Progenitor cell of endocrine pancreas (in vitro differentiated cells): ENCODE data around the gene CHIC2. TPM values are rescaled to one million over a fixed set of nuclear protein-coding genes. Genes with fewer than 3 reads are reported as not detected.
"Not testable (repeated sequence)": the region's sequence is repeated elsewhere in the genome, so short reads cannot be mapped to it uniquely, and the experiment has no call there.

Experiments
- DNase-seq: peaks from one replicate; pipeline ENCODE4 v3.0.0; 2021; ENCODE audit warnings: low spot score; ENCODE audit not compliant: unreplicated experiment
- H3K27ac Mint-ChIP-seq: 2 replicates; pipeline ENCODE4 v1.8.0; 2021; ENCODE audit warnings: mild to moderate bottlenecking, moderate library complexity, mixed read lengths
- H3K27me3 Mint-ChIP-seq: 2 replicates; pipeline ENCODE4 v1.8.0; 2021; ENCODE audit warnings: mixed read lengths
- H3K36me3 Mint-ChIP-seq: 2 replicates; pipeline ENCODE4 v1.8.0; 2022; ENCODE audit warnings: mixed read lengths; ENCODE audit not compliant: insufficient read depth
- H3K4me1 Mint-ChIP-seq: 2 replicates; pipeline ENCODE4 v1.8.0; 2021; ENCODE audit warnings: low read depth, mixed read lengths
- H3K4me3 Mint-ChIP-seq: 2 replicates; pipeline ENCODE4 v1.8.0; 2021; ENCODE audit warnings: low read depth, mild to moderate bottlenecking, moderate library complexity, mixed read lengths
- H3K9me3 Mint-ChIP-seq: 2 replicates; pipeline ENCODE4 v1.8.0; 2021; ENCODE audit warnings: low read depth, mixed read lengths
- long read RNA-seq: library from polyadenylated mRNA; unstranded; transcript quantifications from one replicate; pipeline ENCODE4 v2.0.0, GENCODE V29; 2020
- total RNA-seq: library from RNA; stranded (reverse); gene quantifications from 2 replicates; pipeline ENCODE4 v1.2.1, GENCODE V29; 2021
- TF ChIP-seq, protein P1 (sequence below): fragments of 200-600 bp; sonication (generic); IDR thresholded peaks from one replicate; pipeline ENCODE4 v1.5.0; 2021; ENCODE audit warnings: antibody characterized with exemption, mild to moderate bottlenecking; ENCODE audit not compliant: unreplicated experiment

CHIC2 gene
- 15.6 and 15.9 TPM in 2 replicates for total RNA-seq
- long read RNA-seq, transcript CHIC2-201 (6 exons, 1,194 nt) = major isoform, 26 of 39 reads
- long read RNA-seq, partial matches to known transcripts = 7 of 39 reads
- long read RNA-seq, other reads (novel, unspliced or antisense) = 3 of 39 reads

DNA sequence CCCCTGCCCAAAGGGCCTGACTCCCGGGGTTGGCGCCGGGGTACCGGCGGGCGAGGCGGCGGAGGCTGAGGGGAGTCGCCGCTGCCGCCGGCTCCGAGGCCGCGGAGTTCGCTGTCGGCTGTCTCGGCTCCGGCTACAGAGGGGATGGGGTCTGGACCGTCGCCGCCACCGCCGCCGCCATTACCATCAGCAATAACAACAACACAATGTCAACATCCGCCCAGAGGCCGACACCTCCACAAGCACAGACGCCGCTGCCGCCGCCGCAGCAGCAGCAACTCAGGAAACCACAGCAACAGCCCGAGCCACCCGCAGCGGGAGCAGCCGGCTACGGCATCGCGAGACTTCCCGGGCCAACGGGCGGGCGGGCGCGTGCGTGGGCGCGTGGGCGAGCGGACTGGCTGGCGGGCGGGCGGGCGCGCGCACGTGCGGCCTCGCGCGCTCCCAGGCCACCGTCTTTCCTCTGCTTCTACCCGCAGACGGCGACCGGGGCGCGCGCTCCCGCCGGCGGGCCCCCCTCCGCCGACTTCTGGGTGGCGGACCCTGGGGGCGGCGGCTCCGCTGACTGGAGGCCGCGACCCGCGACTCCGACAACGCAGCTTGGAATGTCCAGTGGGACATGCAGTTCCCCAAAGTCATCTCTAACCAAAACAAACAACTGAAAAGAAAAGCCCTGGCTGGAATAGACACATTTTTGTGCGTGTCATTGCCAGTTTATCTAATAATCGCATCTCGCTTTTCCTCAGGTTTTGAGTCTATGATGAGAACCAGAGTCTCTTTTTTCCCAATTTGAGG, at the start of gene CHIC2:
TSS of gene CHIC2 (minus strand) at position 289 of the 795 bp plus-strand sequence. CDS start 305 bp downstream, outside the sequence.
- Mint-ChIP-seq H3K4me1 (peaks cover 22% of the 10 kb centered on the region), H3K27ac (peak within 1 kb of the TSS; percentile 95), H3K36me3 (no peaks in the 10 kb centered on the region), H3K9me3 (no peaks in the 10 kb centered on the region), H3K4me3 (peak within 1 kb of the TSS; percentile 91), H3K27me3 (peaks cover 12% of the 10 kb centered on the region)
- TF ChIP-seq, protein P1, sequence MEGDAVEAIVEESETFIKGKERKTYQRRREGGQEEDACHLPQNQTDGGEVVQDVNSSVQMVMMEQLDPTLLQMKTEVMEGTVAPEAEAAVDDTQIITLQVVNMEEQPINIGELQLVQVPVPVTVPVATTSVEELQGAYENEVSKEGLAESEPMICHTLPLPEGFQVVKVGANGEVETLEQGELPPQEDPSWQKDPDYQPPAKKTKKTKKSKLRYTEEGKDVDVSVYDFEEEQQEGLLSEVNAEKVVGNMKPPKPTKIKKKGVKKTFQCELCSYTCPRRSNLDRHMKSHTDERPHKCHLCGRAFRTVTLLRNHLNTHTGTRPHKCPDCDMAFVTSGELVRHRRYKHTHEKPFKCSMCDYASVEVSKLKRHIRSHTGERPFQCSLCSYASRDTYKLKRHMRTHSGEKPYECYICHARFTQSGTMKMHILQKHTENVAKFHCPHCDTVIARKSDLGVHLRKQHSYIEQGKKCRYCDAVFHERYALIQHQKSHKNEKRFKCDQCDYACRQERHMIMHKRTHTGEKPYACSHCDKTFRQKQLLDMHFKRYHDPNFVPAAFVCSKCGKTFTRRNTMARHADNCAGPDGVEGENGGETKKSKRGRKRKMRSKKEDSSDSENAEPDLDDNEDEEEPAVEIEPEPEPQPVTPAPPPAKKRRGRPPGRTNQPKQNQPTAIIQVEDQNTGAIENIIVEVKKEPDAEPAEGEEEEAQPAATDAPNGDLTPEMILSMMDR = no peak
- peak; percentile 89 for DNase-seq

DNA sequence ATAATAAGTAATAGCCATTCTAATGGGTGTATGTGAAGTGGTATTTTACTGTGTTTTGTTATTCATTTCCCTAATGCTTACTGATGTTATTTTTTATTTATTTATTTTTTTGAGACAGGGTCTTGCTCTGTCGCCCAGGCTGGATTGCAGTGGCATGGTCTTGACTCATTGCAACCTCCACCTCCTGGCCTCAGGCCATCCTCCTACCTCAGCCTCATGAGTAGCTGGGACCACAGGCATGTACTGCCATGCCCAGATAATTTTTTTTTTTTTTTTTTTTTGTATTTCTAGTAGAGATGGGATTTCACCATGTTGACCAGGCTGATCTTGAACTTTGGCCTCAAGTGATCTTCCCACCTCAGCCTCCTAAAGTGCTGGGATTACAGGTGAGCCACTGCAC, 48.8 kb upstream of the CHIC2 start:
- H3K27me3 Mint-ChIP-seq = peaks cover 61% of the 10 kb centered on the region
- not testable (repeated sequence) for H3K4me1 Mint-ChIP-seq, H3K27ac Mint-ChIP-seq, DNase-seq, H3K36me3 Mint-ChIP-seq, H3K4me3 Mint-ChIP-seq, H3K9me3 Mint-ChIP-seq

DNA sequence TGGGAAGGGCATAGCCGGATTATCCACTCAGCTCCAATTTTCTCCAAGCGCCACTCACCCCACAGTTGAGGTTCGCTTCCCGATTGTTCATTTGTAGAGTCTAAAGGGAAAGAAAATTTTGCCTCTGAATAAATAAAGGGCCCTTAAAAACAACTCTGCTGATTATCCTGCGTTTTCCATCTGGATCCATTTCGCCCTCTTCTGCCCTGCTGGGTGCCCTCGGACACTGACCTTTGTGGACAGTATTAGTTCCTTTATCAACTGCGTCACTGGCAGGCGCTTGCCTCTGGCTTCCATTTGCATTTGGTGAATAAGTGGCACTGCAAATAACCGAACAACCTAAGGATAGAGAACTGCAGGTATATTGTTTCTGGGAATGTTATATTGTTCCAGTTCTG, 45.6 kb upstream of the CHIC2 start:
- H3K27me3 Mint-ChIP-seq = peaks cover 81% of the 10 kb centered on the region
- DNase-seq = no peak
- no peaks in the 10 kb centered on the region for H3K36me3 Mint-ChIP-seq
- H3K4me1 Mint-ChIP-seq = peaks cover 10% of the 10 kb centered on the region
- H3K4me3 Mint-ChIP-seq = peak overlapping the region; percentile 39
- no peaks in the 10 kb centered on the region for H3K9me3 Mint-ChIP-seq
- H3K27ac Mint-ChIP-seq = no peak overlapping the region
- TF ChIP-seq, protein P1 = no peak

DNA sequence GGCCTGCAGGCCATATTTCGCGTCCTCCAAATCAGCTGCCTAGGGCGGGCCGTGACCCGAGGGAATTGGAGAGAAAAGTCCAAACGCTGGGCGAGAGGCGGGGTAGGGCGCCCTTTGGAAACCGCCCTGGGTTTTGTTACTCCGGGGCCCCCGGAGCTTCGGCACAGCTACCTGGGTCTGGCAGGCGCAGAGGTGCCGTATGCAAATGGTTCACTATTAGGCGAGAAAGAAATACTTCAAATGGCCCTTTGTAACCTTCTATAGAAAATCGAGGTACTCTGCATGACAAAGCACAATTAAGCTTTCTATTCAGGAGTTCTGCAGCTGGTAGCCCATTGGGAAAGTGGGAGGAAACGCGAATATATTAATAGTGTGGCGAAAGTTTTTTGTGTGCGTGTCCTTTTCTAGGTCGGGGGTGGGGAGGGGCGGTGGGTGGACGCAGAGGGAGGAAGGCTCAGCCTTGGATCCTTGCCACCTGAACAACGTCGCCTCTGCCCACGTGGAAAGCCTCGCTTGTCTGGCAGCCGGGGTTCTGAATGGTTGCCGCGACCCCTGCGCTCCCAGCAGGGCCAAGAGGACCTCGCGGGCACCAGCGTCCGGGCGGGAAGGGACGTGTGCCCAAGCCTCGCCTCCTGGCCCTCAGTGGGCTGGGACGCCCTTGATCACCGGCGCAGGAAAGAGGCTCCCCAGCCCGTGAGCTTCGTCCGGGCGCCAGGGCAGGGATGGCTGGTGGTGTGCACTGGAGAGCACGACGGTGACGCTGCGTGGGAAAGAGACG, 45.0 kb upstream of the CHIC2 start:
- H3K4me3 Mint-ChIP-seq = peak overlapping the region; percentile 39
- TF ChIP-seq, protein P1 = no peak
- peaks cover 85% of the 10 kb centered on the region for H3K27me3 Mint-ChIP-seq
- peaks cover 10% of the 10 kb centered on the region for H3K4me1 Mint-ChIP-seq
- no peaks in the 10 kb centered on the region for H3K9me3 Mint-ChIP-seq
- H3K27ac Mint-ChIP-seq = no peak overlapping the region
- no peak for DNase-seq
- H3K36me3 Mint-ChIP-seq = no peaks in the 10 kb centered on the region

DNA sequence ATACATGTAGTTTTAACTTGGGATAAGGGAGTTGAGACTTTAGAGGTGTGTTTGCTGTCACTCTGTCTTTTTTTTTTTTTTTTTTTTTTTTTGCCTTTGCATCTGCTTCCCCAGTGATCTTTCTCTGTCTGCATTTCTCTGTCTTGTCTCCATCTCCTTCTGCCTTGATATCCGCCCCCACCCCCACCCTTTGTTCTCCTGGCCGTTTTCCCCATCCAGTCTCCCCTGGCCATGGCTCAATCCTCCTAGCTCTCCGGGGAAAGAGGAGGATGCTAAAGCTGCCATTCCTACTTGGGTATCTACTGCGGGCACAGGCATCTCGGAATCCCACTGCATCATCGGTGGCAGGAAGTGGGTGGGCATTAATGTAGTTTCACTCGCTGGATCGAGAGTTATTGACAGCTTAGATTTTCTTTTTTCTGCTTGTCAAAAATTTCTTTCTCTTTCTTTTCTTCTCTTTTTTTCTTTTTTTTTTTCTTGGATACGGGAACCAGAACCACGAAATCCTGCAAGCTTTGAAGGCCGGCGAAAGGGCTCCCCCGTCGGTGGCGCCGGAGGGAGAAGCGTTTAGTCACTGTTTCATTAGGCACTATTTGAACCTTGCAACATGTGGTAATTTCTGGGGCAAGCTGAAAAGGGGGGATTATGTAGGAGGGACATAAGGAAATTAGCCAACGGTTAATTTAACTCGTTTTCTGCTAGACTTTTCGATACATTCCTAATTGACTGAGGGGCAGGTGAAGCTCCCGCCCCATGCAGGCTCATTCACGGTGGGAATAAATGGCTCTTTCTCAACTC, 43.7 kb upstream of the CHIC2 start:
- Mint-ChIP-seq H3K27ac (peak overlapping the region; percentile 63), H3K27me3 (peaks cover 96% of the 10 kb centered on the region)
- no peak for DNase-seq

More for the DNA sequence above, 43.7 kb upstream of the CHIC2 start:
- Mint-ChIP-seq H3K9me3 (no peaks in the 10 kb centered on the region), H3K4me1 (peaks cover 11% of the 10 kb centered on the region), H3K36me3 (no peaks in the 10 kb centered on the region), H3K4me3 (no peak overlapping the region)
- TF ChIP-seq, protein P1 = no peak
